GM18499 (cell line): ENCODE measurements around the gene ORC2.
"Not testable (repeated sequence)": the region's sequence is repeated elsewhere in the genome, so short reads cannot be mapped to it uniquely, and the experiment has no call there.

ENCODE experiments used
- ATAC-seq: cut with Tn5 transposase; IDR thresholded peaks from one replicate; pipeline ENCODE4 v1.9.1; 2021; ENCODE audit warnings: moderate number of reproducible peaks; ENCODE audit not compliant: insufficient read depth, unreplicated experiment

The ORC2 gene

DNA sequence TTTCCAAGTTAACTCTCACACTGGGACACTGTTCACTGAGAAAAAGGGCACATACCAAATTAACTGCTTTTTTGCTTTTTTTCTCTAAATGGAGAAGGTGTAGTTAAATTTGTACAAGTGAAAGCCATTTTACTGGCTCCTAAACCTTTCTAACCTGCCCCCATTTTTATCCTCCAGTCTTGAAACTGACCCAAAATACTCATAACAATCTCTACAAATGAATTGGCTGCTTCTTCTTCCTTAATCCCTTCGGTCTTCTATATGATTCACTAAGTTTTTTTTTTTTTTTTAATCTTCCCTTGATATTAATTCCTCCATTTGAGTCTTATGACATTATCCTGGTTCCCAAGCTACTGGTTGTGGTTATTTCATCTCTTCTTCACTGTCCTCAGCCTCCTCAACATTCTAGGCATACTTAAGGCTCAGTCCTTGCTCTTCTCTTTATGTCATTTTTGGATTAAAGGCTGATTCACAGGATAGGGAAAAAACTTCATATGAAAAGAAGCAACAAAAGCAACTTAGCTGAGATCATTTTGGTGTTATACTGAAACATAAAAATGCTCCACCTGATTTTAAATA lies 19.8 kb downstream of the ORC2 start:
- no peak for ATAC-seq

GRCh38 chr2:200939832-200940231 lies 23.6 kb downstream of the ORC2 start:
- ATAC-seq, result no peak

DNA sequence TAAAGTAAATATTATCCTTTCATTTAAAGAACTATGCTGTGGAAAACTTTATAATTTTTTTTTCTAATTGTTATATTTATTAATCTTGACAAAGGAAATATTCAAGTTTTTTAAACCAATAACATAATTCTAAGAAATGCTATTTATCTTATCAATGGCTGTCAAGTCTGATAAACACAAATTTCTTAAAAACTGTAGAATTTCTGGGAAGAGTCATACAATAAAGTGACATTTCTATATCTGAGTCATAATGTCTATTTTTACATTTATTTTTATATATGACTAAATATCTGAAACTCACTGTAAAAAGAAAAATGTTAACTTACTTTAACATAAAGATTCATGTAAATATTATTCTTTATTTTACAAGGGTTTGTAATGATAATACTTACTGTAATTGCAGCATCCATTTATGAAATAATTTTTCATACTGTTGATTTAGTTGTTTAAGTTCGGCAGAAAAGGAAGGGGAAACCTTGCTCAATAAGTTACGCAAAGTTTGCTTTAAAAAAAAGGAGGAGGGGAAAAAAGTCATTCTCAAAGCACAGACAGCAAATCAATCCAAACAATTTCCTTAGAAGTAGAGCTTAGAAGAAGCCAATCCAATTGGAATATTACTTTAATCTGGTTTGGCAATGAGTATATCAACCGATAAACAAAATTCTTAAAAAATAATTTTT lies 32.4 kb downstream of the ORC2 start:
- no peak for ATAC-seq

DNA sequence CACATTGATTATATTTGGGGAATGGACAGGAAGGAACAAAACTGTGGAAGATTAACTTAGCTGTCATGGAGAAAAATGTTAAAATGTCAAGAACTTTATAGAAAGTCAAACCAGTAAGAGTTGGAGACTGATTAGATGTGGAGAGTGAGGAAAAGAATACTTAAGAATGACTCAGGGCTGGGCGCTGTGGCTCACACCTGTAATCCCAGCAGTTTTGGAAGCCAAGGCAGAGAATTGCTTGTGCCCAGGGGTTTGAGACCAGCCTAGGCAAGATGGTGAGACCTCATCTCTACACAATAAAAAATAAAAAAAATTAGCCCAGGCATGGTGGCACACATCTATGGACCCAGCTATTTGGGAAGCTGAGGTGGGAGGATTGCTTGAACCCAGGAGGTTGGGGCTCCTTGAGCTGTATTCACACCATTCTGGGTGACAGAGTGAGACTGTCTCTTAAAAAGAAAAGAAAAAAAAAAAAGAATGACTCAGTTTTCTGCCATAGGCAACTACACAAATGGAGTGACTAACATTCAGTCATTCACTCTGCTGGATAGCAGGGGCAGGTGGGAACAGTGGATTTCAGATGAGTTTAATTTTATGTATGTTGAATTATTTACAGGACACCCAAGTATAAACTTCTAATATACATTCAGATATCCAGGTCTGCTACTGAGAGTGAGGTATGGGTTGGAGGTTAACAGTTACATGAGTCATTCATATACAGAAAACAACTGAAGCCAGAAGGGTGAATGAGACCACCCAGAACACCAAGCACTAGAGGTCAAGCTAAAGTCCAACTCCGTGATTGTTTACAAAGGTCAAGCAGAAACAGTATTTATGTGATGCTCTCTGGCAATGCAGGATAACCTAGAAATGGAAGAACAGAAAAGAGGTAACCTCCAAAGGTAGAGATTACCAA lies 33.9 kb downstream of the ORC2 start:
- no peak for ATAC-seq

DNA sequence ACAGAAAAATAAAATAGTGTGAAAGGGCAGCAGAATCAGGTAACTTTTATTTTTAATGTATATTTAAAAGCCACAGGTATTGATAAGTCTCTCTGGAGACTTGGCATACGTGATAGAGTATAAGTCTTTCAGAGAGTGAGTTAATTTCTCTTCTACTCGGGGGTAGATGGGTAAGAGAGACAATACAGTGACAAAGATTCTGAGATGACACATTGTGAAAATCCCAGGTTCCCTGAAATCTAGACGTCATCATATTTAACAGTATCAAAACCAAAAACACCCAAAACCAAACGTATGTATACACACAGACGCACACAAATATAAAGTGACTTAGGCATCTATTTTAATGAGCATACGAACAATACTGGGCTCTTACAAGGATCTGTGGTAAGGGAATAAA lies 41.0 kb downstream of the ORC2 start:
- ATAC-seq, result no peak

DNA sequence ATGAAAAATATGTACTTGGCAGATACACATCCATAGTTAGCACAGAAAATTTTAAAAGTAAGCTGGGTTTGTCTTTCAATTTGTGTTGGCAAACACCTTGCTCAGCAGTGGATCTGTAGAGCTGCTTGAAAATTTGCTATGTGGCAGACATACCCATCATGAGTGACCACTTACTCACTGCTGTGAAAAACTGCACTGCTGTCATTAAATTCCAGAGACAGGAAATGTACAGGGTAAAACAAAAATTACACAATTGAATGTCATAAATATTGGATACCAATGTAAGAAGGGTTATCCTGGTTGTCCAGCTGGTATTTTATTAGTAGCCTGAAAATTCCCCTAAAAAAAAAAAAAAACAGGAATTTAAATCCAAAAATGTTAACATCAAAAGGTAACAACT lies 49.8 kb downstream of the ORC2 start:
- no peak for ATAC-seq

- ATAC-seq, result no peak
These were observed 53.5 kb downstream of the ORC2 start for GRCh38 chr2:200909958-200910357.

- ATAC-seq, result no peak
These were observed 57.7 kb downstream of the ORC2 start for GRCh38 chr2:200905618-200906296.

- peak; percentile 89 for ATAC-seq
These were observed 61.9 kb downstream of the ORC2 start for GRCh38 chr2:200901459-200902072.

GRCh38 chr2:200899482-200899881 lies 64.0 kb downstream of the ORC2 start:
- ATAC-seq, result no peak

- peak; percentile 77 for ATAC-seq
These were observed 74.5 kb downstream of the ORC2 start, which contains the start of the genes NIF3L1 and PPIL3 for GRCh38 chr2:200888704-200889625. Gene NIF3L1 (plus strand): TSS chr2:200889371. CDS start chr2:200891944, 2,573 bp downstream. Gene PPIL3 (minus strand): TSS chr2:200889077. CDS start chr2:200887615, 1,462 bp downstream.

DNA sequence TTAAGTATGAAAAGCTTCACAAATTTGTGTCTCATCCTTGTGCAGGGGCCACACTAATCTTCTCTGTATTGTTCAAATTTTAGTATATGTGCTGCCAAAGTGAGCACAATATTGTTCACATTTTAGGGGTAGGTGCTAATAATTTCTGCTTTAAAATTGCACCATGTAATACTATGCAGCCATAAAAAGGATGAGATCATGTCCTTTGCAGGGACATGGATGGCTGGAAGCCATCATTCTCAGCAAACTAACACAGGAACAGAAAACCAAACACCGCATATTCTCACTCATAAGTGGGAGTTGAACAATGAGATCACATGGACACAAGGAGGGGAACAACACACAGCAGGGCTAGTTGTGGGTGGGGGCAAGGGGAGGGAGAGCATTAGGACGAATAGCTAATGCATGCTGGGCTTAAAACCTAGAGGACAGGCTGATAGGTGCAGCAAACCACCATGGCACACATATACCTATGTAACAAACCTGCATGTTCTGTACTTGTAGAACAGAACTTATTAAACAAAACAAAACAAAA lies 81.7 kb downstream of the ORC2 start:
- not testable (repeated sequence) for ATAC-seq

DNA sequence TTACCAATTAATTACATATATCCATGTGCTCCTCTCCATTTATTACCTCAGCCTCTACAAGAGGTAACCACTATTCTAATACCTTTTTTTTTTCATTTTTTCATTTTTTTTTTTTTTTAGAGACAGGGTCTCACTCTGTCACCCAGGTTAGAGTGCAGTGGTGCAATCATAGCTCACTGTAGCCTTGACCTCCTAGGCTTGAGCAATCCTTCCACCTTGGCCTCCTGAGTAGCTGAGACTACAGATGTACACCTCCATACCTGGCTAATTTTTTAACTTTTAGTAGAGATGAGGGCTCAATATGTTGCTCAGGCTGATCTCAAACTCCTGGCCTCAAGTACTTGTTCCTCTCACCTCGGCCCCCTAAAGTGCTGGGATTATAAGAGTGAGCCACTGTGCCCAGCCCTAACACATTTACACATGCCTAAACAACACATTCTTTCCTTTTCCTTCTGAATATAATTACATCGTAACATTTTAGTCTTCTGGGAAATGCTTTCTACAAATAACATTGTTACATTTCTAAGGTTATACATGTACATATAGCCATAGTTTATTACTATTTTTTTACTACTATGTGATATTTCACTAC lies 85.1 kb downstream of the ORC2 start:
- ATAC-seq, result no peak

GRCh38 chr2:200877443-200877842 lies 86.0 kb downstream of the ORC2 start:
- ATAC-seq, result no peak

- no peak for ATAC-seq
These were observed 89.9 kb downstream of the ORC2 start for GRCh38 chr2:200873560-200873959.

DNA sequence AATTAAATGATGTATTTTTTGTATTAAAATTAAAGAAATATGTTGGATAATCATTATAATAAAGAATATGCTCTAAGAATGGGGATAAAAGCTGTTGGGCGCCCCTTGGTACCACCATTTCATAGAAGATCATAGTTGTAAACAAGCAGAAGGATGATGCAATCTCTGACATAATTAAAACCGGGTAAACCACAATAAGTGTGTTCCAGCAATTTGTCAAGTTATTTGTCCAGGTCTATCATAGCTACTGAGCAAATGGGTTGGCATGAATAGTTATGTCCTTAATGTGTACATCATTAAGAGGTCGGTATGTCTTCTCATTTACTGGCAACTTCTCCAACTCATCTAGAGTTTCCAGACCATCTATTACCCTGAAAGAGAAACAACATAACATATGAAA lies 92.3 kb downstream of the ORC2 start:
- ATAC-seq, result no peak

DNA sequence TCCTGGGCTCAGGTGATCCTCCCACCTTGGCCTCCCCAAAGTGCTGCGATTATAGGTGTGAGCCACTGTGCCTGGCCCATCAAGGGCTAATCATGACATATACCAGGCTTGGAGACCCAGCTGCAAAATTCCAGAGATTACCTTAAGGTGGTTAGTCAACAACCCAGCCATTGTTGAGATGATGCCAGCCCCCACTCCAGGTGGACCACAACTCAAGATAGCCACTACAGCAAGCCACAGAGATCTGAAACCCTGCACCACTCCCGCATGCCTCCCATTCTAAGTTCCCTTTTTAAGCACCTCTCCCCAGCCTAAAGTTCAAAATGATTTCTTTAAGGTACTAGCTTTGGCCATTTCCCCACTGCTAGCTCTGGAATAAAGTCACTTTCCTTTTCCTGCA lies 94.4 kb downstream of the ORC2 start:
- no peak for ATAC-seq
